Pancreas (tissue), 10 donors: ENCODE measurements around the gene CWC22. TPM values are rescaled to one million over a fixed set of nuclear protein-coding genes. Genes with fewer than 3 reads are reported as not detected.

Experiments used
- ATAC-seq, 4 donors: fragments of 200-7000 bp; cut with Tn5 transposase; one replicate each; pipeline versions ENCODE4 v1.8.0 to v1.9.1; 2020; ENCODE audit warnings: mild to moderate bottlenecking in 4 of 4, moderate library complexity in 4 of 4
- DNase-seq, 6 donors: peaks; one replicate each; pipeline ENCODE4 v3.0.0-alpha.2; 2020
- FAIRE-seq: peaks from 2 replicates; lab custom pipeline; 2012; peaks lifted over from hg19 to GRCh38; lab: Jason Lieb, UNC
- H3K27ac ChIP-seq, 4 donors: fragments of 200-600 bp; sonication (generic); 1 replicate in 3 of 4; 2 replicates in 1 of 4; pipeline versions ENCODE4 v1.5.0 to v1.8.0; 2020
- H3K27me3 ChIP-seq, 4 donors: fragments of 200-600 bp; one replicate each; pipeline ENCODE4 v1.8.0; 2021
- H3K36me3 ChIP-seq, 3 donors: fragments of 200-600 bp; sonication (generic) in 1 of 3; one replicate each; pipeline versions ENCODE4 v1.5.0 to v1.8.0; 2020 to 2021
- H3K4me1 ChIP-seq, 3 donors: fragments of 200-600 bp; one replicate each; pipeline ENCODE4 v1.8.0; 2021
- H3K4me3 ChIP-seq, 4 donors: fragments of 200-600 bp; sonication (generic) in 2 of 4; one replicate each; pipeline versions ENCODE4 v1.5.0 to v1.8.0; 2020 to 2021
- H3K9me3 ChIP-seq, 4 donors: fragments of 200-600 bp; one replicate each; pipeline ENCODE4 v1.8.0; 2021
- WGBS, 2 donors: extraction: QIAGEN DNeasy Blood & Tissue Kit; methylation state at CpG; one replicate each; pipeline ENCODE4 v1.1.7; 2013; 5-methylcytosine and 5-hydroxymethylcytosine counted together
- intact Hi-C, 3 donors: fragments of 100-400 bp; cut with DNase I; formaldehyde crosslinking; loops; one replicate each; pipeline versions ENCODE4 v1.11.1 to v1.14.2; 2022
- polyA plus RNA-seq, 2 donors: library from polyadenylated mRNA; stranded (reverse); fragments of 200-250 nt; gene quantifications; one replicate each; pipeline ENCODE4 v1.2.3, GENCODE V29; 2013
- total RNA-seq, 6 donors: library from RNA; stranded (reverse); fragmentation: NEBNext Ultra II Directional in 4 of 6; extraction: Animal tissue kit (Norgen Biotek cat#: 25700) in 4 of 6; gene quantifications; one replicate each; pipeline versions ENCODE4 v1.2.1 to v1.2.4, GENCODE V29; 2021 to 2023
- TF ChIP-seq, protein P1 (sequence below), 4 donors: fragments of 200-600 bp; sonication (generic) in 3 of 4; IDR thresholded peaks; one replicate each; pipeline versions ENCODE4 v1.5.0 to v1.8.0; 2021; ENCODE audit warnings: antibody characterized with exemption in 4 of 4
- donor health status: healthy with polysubstance abuse.
- donor health status: DM: no; HTN: no; CAD: no; lungs with moderate emphysema.
- donor health status: DM: no; HTN: no; CAD: no.
- donor health status: control.
- donor health status: control.
- donor health status: Bipolar disorder and iron deficiency.
- donor health status: DM: yes; HTN: yes; CAD: no.
- donor health status: DM: no; HTN: no; CAD: no.
- donor health status: DM: no; HTN: no; CAD: no.
- donor health status: DM: yes; HTN: yes; CAD: no.

CWC22 gene
- total and polyA plus RNA-seq, 8 donors = 4.7 to 10.4 (median 7.0) TPM

DNA sequence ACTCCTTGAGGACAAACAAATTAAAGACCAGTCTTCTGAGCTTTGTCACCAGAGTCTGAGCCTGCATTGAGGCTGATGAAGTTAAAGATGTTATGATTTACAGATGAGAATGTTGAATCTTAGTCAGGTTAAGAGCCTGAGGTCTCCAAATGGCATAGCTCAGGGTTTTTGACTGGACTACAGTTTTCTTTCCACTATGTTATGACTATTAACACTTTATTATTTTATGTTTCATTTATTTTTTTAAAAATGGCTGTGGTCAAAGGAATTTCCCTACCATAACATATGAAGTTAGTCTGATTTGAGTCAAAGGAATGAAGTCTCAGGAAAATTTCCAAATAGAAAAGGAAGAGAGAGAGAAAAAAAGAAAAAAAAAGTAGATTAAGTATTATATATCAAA lies 39.7 kb upstream of the CWC22 start:
- Histone ChIP-seq H3K9me3 (no peaks in the 10 kb centered on the region), H3K36me3 (no peaks in the 10 kb centered on the region), H3K27ac (no peak overlapping the region), H3K4me1 (no peaks in the 10 kb centered on the region), H3K27me3 (peaks cover 0 to 3% (median 1%) of the 10 kb centered on the region in 4 donors), H3K4me3 (no peak overlapping the region)
- TF ChIP-seq, protein P1, sequence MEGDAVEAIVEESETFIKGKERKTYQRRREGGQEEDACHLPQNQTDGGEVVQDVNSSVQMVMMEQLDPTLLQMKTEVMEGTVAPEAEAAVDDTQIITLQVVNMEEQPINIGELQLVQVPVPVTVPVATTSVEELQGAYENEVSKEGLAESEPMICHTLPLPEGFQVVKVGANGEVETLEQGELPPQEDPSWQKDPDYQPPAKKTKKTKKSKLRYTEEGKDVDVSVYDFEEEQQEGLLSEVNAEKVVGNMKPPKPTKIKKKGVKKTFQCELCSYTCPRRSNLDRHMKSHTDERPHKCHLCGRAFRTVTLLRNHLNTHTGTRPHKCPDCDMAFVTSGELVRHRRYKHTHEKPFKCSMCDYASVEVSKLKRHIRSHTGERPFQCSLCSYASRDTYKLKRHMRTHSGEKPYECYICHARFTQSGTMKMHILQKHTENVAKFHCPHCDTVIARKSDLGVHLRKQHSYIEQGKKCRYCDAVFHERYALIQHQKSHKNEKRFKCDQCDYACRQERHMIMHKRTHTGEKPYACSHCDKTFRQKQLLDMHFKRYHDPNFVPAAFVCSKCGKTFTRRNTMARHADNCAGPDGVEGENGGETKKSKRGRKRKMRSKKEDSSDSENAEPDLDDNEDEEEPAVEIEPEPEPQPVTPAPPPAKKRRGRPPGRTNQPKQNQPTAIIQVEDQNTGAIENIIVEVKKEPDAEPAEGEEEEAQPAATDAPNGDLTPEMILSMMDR (IDR thresholded peaks at IDR 0.05) = no peak
- DNase-seq = no peak
- ATAC-seq = no peak
- intact Hi-C loops = no loop called here
- no peak for FAIRE-seq

DNA sequence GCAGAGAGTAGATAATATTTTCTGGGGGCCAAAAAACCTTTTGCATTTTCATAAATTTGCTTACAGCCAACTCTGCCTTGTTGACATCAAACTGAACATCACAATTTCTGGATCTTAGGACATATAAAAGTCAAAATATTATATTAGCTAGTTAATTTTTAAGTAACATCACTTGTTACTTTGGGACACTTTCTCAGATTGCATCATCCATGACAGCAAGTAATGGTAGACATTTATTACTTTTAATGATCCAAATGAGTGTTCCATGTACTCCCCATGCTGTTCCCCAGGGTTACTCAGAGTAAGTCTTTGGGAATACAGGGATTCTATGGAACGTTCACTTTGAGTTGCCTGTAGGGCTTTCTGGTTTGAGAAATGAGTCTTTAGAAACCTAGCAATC lies 39.1 kb upstream of the CWC22 start:
- intact Hi-C loops = no loop called here
- Histone ChIP-seq H3K27me3 (peaks cover 0 to 3% (median 1%) of the 10 kb centered on the region in 4 donors), H3K9me3 (no peaks in the 10 kb centered on the region), H3K4me1 (no peaks in the 10 kb centered on the region), H3K36me3 (no peaks in the 10 kb centered on the region), H3K27ac (no peak overlapping the region), H3K4me3 (no peak overlapping the region)
- FAIRE-seq (no peak), ATAC-seq (no peak), DNase-seq (no peak)
- 46 to 47% methylated on average over 1 of the region's 1 CpG for WGBS, 2 donors
- TF ChIP-seq, protein P1 (IDR thresholded peaks at IDR 0.05) = no peak

DNA sequence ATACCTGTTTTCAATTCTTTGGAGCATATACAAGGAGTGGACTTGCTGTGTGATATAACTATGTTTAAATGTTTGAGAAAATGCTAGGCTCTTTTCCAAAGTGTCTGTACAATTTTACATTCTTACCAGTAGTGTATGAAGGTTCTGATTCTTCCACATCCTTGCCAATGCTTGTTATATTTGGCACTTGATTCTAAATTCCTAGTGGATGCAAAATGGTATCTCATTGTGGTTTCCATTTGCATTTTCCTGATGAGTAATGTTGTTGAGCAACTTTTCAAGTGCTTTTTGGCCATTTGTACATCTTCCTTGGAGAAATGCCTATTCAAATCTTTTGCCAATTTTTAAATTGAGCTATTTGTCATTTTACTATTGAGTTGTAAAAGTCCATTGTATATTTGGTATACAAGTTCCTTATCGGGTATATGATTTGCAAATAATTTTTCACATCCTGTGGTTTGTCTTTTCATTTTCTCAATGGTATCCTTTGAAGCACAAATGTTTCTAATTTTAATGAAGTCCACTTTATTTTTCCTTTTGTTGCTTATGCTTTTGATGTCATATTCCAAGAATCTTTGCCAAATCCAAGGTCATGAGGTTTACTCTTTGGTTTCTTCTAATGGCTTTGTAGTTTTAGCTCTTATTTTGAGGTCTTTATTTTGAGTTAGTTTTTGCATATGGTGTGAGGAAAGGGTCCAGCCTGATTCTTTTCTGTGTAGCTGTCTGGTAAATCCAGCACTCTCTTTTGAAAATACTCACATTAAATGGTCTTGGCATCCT lies 33.2 kb upstream of the CWC22 start:
- TF ChIP-seq, protein P1 (IDR thresholded peaks at IDR 0.05) = no peak
- WGBS, 2 donors = 58 to 83% methylated on average over 1 of the region's 1 CpG
- Histone ChIP-seq H3K4me1 (no peaks in the 10 kb centered on the region), H3K36me3 (no peaks in the 10 kb centered on the region), H3K27ac (no peak overlapping the region), H3K9me3 (no peaks in the 10 kb centered on the region), H3K27me3 (peaks cover 0 to 3% (median 1%) of the 10 kb centered on the region in 4 donors), H3K4me3 (no peak overlapping the region)
- no peak for FAIRE-seq
- no peak for ATAC-seq
- DNase-seq = no peak
- intact Hi-C loops = no loop called here

DNA sequence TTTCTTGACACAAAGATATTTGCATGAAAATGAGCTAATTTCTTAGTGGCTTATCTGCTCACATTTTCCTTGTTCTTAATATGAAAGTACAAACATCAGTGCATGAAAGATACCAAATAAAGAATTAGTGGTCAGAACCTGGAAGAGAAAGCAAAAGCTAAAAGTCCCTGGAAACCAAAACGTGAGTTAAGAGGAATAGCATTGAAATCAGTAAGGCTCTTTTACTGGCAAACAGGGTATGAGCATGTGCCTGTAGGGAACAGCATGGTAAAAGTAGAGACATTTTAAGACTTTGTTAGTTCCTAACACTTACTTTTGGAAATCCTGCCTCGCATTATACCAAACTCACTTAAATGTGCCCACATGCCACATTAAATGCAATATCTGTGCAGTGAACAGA lies 31.9 kb upstream of the CWC22 start:
- TF ChIP-seq, protein P1 (IDR thresholded peaks at IDR 0.05) = no peak
- WGBS, 2 donors = 48 to 67% methylated on average over 2 of the region's 2 CpGs
- peaks cover 0 to 3% (median 1%) of the 10 kb centered on the region in 4 donors for H3K27me3 ChIP-seq
- H3K4me1 ChIP-seq = no peaks in the 10 kb centered on the region
- DNase-seq (no peak), FAIRE-seq (no peak), ATAC-seq (peak in 1 of 4 donors; percentile 17)
- H3K27ac ChIP-seq = no peak overlapping the region
- intact Hi-C loops = no loop called here
- H3K4me3 ChIP-seq = no peak overlapping the region
- no peaks in the 10 kb centered on the region for H3K36me3 ChIP-seq
- H3K9me3 ChIP-seq = no peaks in the 10 kb centered on the region
